Right hindlimb (tissue), 1 donor: Measurements from ENCODE around the gene DCST2.

Experiments
- DNase-seq: peaks from one replicate; pipeline ENCODE4 v3.0.0-alpha.2; 2018

The DCST2 gene

DNA sequence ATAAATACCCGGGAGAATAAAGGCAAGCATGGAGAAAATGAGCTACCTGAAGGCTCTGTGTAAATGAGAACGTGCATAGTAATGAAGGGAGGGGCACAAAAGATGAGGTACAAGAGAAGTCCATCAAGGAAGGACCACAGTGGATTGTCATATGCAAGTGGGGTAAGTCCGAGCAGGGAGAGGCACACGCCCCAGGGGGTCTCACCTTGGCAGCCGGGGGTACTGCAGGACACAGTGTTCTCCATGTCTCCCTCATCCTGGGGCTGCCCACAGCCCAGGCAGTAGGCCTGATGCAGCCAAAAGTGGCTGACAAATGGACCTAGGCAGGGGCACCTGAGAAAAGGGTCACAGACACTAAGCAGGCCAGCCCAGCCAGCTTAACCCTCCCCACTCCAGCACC, 10.0 kb downstream of the DCST2 start:
- DNase-seq: no peak

DNA sequence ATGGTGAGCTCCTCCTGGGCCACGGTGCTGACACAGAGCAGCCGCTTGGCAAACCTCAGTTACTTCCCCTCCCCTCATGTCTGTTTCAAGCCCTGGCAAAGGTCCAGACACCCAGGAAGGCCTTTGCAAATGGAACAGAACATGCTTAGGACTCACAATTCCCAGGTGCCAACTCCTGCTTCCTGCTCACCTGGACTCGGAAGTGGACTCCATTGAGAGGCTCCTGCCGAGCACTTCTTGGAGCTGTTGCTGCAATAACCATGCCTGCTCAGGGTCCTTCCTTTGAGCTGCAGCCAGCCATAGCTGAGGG, 10.7 kb downstream of the DCST2 start:
- DNase-seq: no peak

DNA sequence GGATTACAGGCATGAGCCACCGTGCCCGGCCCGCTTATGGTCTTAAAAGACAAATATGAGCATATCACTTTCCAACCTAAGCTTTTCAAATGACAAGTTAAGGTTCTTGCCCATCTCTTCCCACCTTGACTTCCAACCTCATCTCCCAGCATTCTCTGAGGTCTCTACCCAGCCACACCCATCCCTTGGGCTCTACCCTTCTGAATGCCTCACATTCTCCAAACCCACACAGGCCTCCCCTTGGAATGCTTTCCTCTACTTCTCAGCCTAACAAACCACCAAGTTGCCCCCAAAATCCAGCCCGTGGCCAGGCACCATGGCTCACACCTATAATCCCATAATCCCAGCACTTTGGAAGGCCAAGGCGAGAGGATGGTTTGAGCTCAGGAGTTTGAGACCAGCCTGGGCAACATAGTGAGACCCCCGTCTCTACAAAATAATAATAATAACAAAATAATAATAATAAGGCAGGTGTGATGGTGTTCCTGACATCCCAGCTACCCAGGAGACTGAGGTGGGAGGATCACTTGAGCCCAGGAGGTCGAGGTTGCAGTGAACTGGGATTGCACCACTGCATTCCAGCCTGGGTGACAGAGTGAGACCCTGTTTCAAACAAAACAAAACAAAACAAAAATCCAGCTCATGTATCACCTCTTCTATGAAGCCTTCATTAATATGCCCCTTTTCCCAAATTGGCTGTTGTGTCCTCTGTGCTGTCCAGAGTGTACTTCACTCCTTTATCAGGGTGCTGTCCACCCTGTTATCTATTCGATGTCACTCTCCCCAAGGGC, 11.2 kb downstream of the DCST2 start:
- no peak for DNase-seq

DNA sequence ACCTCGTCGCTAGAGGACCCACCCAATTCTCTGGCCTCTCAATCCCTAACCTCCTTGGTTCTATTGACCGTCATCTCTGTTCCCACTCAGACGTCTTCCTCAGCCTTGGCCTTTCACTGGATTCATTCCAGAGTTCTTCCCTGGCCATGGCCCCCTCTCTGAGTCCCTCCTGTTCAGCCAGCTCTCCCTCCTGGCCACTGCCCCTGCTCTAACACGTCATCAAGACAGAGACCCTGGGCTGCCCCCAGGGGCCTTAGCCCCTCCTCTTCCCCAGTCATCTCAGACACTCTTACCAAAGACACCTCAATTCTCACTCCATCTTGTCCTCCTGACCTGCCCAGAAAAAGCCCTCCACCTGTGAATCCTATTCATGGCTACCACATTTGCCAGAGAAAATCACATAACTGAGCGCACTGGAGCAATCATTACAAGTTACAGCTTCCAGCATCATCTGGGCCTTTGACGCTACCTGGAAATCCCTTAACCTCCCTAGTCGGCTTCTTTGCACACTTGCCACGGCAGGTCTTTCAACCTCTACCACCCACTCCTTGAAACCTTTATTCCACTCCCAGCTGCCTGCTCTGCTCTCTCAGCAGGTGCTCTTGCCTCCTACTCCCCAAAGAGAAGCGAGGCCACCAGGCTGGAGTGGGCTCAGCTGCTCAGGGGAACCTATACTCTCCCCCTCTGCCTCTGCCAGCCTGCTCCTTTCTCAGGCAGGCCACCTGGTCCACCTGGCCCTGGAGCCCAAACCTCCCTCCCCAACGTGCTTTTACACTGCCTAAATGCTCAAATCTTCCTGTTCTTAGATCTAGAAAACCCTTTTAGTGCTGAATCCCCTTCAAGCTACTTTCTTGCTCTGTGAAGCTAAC, 14.0 kb downstream of the DCST2 start:
- DNase-seq: no peak

DNA sequence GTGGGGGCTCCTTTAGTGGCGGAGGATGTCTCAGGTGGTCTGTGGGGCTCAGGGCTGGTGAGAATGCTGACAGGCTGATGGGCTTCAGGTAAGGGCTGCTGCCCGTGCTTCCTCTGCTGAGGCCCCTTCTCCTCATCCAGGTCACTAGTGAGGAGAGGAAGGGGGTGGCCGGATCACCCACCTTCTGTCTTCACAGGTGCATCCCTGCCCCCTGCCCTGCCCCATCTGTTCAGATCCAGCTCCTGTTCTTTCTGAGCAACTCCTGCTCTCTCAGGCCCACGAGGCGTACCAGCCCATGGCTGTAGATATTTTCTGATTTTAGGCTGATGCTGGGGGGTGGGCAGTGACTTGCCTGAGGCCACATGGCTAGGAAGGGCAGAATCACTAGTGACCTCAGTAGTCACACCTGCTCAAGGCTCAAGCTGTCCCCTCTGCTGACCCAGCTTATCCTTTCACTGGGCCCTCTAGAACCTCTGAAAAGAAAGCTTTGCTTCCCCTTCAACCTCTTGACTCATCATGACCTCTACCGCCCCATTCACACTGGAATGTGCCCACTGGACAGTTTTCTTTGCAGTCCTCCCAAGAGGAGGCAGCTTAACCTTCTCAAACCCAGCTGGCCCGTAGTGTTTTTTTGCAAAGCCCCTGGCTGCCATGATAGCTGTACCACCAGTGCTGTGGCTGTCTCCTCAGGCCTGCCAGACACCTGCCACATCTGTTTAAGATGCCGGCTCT, 14.8 kb downstream of the DCST2 start:
- no peak for DNase-seq

DNA sequence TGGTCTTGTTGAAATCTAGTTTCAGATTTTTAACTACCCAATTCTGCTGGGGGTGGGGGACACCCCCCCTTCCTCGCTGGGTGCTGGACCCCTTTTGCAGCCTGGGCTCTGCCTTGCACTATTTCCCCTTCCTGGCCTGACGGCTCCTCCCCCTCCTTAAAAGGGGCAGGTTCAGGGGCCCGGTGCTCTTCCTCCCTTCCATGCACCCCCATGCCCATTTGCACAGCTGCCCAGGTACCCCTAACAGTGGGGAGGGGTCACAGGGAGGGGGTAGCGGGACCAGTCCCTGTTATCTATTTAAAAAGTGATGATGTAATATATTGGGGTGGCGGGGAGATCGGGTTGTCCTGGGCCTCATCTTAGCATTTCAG, 15.7 kb downstream of the DCST2 start:
- no peak for DNase-seq

DNA sequence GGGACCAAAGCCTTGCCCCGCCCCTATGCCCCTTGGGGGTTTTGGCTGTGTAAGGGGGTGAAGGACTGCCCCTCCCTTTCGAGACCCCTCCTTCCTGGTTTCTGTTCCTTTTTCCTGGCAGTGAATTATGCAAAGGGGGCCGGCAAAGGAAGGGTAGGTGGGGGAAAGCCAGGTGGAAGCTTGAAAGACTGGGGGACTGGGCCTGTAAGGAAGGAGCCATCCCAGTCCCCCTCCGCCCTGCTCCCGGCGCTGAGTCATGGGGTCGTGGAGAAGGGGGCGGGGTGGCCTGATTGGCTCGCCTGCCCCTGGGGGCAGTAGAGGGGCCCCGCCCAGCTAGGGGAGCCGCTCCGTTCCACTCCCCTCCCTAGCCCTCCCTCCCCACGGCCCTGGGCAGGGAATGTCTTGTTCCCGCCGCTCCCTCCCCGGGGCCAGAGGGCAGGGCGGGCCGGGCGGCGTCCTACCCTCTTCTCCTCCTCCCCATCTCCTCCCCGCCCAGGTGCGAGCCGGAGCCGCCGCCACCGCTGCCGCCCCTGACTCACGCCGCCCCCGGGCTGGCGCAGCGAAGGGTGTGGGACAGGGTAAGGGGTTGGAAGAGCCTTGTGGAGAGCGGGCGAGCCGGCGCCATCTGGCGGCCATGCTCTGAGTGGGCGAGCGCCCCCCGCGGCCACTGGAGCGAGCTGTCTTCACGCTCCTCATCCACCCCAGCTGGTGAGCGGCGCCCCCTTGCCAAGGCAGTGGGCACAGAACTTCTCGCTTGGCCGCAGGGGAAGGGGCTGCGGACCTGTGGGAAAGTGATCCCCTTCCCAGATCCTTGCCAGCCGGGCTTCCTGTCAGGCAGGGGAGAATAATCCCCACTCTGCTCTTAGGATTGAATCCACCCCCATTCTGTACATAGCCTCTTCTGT, 16.3 kb downstream of the DCST2 start:
- peak; percentile 92 for DNase-seq

DNA sequence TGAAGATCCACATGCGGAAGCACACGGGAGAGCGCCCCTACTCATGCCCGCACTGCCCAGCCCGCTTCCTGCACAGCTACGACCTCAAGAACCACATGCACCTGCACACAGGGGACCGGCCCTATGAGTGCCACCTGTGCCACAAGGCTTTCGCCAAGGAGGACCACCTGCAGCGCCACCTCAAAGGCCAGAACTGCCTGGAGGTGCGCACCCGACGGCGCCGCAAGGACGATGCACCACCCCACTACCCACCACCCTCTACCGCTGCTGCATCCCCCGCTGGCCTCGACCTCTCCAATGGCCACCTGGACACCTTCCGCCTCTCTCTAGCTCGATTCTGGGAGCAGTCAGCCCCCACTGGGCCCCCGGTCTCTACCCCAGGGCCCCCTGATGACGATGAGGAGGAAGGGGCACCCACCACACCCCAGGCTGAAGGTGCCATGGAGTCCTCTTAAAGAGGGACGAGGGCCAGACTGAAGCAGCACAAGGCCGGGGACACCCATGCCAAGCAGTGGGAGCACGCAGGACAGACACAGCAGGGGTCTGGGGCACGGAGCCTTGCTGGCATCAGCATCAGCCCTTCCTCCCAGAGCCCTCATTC, 17.2 kb downstream of the DCST2 start:
- no peak for DNase-seq

DNA sequence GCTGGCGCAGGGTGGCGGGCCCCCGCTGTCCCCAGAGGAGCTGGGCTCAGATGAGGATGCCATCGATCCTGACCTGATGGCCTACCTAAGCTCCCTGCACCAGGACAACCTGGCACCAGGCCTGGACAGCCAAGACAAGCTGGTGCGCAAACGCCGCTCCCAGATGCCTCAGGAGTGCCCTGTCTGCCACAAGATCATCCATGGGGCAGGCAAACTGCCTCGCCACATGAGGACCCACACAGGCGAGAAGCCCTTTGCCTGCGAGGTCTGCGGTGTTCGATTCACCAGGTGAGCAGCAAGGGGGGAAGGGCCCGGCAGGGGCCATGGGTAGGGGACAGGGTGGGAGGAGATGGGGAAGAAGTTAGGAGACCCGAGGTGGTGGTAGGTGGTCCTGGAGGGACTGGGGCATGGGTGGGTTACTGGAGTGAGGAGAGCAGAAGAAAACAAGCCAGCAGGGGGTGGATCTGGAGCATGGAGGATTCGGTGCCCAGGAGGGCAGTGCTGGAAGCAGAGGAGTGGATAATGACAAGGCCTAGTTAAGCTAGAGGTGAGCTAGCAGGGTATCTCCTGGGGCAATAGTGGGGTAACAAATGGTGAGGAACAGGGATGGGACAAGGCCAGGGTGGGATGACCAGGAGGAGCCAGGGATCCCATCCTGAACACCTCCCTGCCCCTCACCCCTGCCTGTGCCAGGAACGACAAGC, 17.9 kb downstream of the DCST2 start:
- no peak for DNase-seq

DNA sequence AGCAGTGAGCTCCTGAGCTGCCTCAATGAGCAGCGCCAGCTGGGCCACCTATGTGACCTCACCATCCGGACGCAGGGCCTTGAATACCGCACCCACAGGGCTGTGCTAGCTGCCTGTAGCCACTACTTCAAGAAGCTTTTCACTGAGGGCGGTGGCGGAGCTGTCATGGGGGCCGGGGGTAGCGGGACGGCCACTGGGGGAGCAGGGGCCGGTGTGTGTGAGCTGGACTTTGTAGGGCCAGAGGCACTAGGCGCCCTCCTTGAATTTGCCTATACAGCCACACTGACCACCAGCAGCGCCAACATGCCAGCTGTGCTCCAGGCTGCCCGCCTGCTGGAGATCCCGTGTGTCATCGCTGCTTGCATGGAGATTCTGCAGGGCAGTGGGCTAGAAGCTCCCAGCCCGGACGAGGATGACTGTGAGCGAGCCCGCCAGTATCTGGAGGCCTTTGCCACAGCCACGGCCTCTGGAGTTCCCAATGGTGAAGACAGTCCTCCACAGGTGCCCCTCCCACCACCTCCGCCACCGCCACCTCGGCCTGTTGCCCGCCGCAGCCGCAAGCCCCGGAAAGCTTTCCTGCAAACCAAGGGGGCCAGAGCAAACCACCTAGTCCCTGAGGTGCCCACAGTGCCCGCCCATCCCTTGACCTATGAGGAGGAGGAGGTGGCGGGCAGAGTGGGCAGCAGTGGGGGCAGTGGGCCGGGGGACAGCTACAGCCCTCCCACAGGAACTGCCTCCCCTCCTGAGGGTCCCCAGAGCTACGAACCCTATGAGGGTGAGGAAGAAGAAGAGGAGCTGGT, 18.7 kb downstream of the DCST2 start:
- DNase-seq: no peak

DNA sequence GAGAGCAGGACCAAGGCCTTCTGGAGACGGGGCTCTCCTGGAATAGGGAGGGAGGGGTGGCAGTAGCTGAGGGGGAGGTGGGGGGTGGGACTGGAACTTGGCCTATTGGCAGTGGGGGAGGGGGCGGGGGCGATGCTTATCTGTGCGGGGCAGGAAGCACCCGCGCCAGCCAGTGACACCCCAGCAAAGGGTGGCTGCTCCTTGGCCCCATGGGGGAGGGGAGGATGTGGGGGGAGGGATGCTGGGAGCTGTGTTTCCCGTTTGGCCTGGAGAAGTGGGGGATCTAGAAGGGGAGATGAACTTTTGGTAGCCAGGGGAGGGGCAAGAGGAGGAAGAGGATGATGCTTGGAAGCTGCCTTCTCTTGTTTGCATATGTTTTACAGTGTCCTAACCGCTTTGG, 19.9 kb downstream of the DCST2 start:
- DNase-seq: no peak

DNA sequence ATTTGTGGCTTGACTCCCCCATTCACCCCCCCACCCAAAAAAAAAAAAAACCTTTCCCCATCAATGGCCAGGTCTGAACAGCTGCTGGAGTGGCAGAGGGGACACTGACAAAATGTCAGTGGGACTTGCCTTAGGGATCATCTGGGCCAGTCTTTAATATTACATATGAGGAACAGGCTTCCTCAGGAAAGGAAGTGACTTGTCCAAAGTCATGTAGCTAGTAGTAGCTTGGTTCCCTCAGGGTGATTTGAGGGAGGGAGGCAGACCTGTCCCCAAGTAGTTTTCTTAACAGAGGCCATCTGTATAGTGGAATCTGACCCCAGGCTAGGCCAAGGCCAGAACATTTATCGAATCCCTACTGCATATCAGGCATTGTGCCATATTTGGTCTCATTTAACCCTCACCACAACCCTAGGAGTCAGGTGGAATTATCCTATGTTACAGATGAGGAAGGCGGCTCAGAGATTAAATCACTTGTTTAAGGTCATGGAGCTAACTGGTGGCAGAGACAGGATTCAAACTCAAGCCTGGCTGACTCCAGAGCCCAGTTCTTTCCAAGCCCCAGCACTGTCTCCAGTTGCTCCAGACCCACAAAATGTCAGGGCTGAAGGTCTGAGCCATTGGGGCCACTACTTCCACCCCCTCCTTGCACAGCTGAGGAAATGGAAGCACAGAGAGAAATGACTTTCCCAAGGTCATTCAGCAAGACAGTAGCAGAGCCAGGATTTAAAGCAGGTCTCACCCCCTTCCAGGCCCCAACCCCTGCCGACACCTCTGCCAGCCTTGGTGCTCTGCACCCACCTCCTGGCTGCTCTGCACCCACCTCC, 20.6 kb downstream of the DCST2 start:
- DNase-seq: no peak

DNA sequence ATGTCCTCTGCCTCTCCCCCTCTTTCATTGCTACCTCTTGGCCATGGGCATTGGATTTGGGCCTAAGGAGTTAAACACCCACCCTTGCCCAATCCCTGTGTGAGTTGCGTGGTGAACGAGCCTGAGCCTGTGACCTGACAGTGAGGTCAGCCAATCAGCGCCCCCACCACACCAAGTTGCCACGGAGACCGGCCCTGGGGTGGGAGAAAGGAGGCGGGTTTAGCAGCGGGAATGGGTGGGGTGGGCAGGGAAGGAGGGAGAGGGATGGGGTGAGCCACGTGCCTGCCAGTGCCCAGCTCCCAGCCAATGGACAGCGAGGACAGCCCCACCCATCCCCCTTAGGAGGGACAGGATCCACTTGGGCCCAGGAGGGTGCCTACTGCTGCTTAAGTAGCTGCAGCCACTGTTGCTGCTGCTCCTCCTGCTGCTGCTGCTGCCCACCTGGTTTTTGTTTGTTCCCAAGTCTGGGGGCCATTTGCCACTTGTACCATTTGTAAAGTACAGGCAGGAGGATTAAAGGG, 21.5 kb downstream of the DCST2 start:
- no peak for DNase-seq

DNA sequence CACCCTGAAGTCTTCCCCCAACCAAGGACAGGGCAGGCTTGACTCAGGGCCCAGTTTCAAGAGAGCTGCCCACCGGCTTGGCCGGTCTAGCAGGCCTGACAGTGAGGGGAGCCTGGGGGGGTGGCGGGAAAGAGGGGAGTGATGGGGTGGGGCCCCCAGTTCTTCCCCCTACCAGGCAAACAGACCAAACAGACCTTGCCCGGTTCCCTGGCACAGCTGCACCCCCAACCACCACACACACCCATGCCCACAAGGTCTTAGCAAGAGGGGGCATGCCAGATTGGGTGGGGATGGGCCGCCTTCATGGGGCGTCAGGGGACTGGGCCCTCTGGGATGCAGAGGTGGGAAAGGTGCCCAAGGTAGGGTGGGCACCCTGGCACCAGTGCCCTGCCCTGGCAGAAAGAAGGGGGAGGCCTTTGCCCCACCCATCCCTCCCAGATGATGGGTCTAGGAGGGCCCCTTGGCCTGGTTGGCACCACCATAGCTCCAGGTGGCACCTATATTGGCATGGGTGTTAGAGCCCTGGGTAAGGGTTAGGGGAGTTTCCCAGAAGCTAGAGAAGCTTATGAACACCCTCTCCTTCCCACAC, 22.1 kb downstream of the DCST2 start:
- DNase-seq: no peak

DNA sequence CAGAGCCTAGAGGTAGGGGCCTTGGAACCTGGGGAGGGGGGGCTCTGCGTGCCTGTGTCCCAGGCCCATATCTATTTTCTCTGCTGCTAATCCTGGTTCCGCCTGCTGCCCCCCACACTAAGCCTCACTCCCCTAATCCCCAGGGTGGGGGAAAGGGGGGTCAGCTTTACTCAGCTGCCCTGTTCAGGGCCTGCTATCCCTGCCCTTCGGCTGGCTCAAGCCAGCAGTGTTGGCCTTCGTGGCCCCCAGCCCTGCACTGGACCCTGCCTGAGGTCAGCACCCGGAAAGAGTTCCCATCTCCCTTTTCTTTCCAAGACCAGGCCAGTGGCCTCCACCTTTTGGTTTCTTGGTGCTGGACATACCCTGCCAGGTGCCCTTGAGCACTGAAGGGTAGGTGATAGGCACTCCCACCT, 22.6 kb downstream of the DCST2 start:
- DNase-seq: no peak

DNA sequence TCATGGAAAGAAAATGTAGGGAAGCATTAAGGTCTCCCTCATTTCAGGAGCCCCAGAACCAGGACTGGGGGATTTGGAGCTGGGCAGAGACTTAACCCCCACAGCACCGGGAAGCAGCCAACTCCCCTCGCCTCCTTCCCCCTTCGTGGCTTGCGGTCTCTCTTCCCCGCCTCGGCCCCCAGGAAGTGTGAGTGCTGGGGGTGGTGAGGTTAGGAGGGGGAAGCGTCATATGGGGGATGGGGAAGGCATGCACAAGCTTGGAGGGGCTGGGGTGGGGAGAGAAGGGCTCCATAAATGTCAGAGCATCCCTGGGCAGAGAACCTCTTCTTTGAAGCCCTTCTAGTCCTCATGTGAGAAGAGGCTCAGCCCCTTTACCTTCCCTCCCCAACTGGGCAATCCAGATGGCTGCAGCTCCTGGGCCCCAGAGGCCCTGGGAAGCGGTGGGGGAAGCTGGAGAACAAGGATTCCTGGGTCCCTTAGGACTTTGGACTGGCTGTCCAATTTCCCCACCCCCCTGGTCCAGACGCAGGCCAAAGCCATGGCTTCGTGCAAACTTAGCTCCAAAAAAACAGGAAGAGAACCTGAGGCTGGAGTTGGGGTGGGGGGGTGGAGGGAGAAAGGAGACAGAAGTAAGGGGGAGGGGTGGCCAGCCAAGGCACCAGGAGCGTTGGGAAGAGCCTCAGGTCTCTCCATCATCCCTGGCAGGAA, 23.2 kb downstream of the DCST2 start:
- no peak for DNase-seq

DNA sequence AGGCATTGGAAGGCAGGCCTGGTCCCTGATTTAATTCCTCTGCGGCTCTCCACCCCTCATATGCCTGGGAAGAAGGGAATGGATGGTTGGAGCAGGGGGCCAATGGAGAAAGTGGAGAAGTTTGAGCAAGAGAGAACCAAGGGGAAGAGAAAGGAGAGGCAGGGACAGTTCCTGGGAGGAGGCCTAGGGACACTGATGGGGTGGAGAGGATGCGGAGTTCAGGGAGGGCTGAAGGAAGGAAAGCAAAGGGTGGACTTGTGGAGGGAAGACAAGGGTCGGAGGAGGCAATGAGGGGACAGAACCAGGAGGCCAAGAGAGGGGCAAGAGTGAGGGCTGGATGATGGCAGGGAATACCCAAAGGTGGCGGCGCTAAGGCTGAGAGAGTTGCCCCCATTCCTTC, 23.8 kb downstream of the DCST2 start:
- DNase-seq: no peak

DNA sequence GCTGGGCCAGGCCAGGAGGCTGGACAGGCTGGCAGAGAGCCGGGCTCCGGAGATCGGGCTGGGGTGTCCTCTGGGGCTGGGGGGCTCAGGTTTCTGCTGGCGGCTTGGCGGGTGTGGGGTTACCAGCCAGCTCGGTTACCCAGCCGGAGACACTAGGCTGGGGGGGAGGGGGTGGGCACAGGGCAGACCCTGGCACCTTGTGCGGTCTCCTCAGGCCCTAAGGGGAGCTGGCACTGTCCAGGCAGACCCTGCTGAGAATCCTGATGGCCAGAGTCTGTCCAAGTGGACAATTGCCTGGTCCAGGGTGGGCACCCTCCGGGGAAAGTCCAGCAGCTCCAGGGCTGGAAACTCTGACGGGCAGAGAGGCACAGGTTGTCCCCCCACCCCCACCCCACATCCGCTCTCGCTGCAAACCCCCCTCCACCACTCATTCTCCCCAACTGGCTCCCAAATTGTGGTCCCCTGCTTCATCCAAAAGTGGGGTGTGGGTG, 24.3 kb downstream of the DCST2 start:
- DNase-seq: no peak
